H1 (cell line): ENCODE results near the gene SCUBE2. TPM values are rescaled to one million over a fixed set of nuclear protein-coding genes. Genes with fewer than 3 reads are reported as not detected.

Experiments
- polyA plus RNA-seq, 7 experiments: library from polyadenylated mRNA; depleted of rRNA in 3 of 7; stranded (reverse) in 5 of 7; unstranded in 2 of 7; fragments of >200 nt in 5 of 7; fragments of 200-250 nt in 2 of 7; gene quantifications; 1 replicate in 5 of 7; 2 replicates in 1 of 7; 4 replicates in 1 of 7; pipeline versions ENCODE4 v1.2.1 to v1.2.3, GENCODE V29; 2011 to 2013; ENCODE audit warnings: missing spikeins in 2 of 7, mixed read lengths in 2 of 7
- total RNA-seq: library from RNA; stranded (reverse); fragmentation: NEBNext Ultra II Directional; extraction: Animal tissue kit (Norgen Biotek cat#: 25700); gene quantifications from 2 replicates; pipeline ENCODE4 v1.2.1, GENCODE V29; 2021
- TF ChIP-seq, protein P1 (sequence below), 3 experiments: IDR thresholded peaks; 1 replicate in 2 of 3; 2 replicates in 1 of 3; pipeline versions ENCODE4 v1.5.1 to v1.6.1; 2011; ENCODE audit warnings: low read length in 3 of 3, mild to moderate bottlenecking in 3 of 3, inconsistent platforms in 2 of 3, low read depth in 1 of 3, moderate library complexity in 1 of 3; ENCODE audit not compliant: insufficient read depth in 1 of 3; ENCODE audit errors: control extremely low read depth in 1 of 3
- TF ChIP-seq, protein P2 (sequence below): IDR thresholded peaks from 2 replicates; pipeline ENCODE4 v1.6.1; 2011; ENCODE audit warnings: low read length, improper control_type of control experiment

Gene SCUBE2
- total and polyA plus RNA-seq, 2 of the 8 experiments (the other 6 are each of a cell fraction or from before 2014, with no cell fraction given) = 0.29 to 1.2 TPM

DNA sequence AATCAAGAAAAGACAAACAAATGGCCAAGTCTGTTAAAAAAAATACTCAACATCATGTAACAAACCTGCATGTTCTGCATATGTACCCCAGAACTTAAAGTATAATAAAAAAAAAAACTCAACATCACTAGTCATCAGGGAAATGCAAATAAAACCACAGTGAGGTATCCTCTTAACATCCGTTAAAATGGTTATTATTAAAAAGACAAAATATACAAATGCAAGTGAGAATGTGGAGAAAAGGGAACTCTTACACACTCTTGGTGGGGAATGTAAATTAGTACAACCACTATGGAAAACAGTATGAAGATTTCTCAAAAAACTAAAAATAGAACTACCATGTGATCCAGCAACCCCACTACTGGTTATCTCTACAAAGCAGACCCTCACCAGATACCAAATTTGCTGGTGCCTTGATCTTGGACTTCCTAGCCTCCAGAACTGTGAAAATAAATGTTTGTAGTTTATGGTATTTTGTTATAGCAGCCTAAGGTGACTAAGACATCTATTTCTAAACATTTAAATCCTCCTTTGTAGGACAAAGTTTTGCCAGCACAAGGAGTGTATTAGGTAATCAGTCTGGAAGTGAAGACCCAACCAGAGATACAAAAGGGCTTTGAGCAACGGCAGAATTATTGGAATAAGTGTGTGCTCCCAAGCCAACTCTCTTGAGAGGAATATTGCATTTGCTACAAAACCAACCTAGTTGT is 32.4 kb upstream of the SCUBE2 start (continued):
- TF ChIP-seq, protein P1, sequence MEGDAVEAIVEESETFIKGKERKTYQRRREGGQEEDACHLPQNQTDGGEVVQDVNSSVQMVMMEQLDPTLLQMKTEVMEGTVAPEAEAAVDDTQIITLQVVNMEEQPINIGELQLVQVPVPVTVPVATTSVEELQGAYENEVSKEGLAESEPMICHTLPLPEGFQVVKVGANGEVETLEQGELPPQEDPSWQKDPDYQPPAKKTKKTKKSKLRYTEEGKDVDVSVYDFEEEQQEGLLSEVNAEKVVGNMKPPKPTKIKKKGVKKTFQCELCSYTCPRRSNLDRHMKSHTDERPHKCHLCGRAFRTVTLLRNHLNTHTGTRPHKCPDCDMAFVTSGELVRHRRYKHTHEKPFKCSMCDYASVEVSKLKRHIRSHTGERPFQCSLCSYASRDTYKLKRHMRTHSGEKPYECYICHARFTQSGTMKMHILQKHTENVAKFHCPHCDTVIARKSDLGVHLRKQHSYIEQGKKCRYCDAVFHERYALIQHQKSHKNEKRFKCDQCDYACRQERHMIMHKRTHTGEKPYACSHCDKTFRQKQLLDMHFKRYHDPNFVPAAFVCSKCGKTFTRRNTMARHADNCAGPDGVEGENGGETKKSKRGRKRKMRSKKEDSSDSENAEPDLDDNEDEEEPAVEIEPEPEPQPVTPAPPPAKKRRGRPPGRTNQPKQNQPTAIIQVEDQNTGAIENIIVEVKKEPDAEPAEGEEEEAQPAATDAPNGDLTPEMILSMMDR (IDR thresholded peaks at IDR 0.05; ENCODE audit: control extremely low read depth in 1 of 3, insufficient read depth in 1 of 3, low read depth in 1 of 3, low read length in 3 of 3) = no peak
- TF ChIP-seq, protein P2, sequence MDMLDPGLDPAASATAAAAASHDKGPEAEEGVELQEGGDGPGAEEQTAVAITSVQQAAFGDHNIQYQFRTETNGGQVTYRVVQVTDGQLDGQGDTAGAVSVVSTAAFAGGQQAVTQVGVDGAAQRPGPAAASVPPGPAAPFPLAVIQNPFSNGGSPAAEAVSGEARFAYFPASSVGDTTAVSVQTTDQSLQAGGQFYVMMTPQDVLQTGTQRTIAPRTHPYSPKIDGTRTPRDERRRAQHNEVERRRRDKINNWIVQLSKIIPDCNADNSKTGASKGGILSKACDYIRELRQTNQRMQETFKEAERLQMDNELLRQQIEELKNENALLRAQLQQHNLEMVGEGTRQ = no peak
- TF ChIP-seq, all 59 proteins: peak for 0
